ENCODE measurements around the gene OR2V2. TPM values are rescaled to one million over a fixed set of nuclear protein-coding genes. Genes with fewer than 3 reads are reported as not detected.

The OR2V2 gene
- total and polyA plus RNA-seq, 10 of the 15 experiments (the other 5 are each of a cell fraction or from before 2014, with no cell fraction given), result 0.26 TPM; not detected in 9

- BruUV-seq (replicated peaks), result no TSS peak
- Histone ChIP-seq H4K20me1 (ENCODE audit: control insufficient read depth, insufficient read depth) (no peaks in the 10 kb centered on the region), H3K27ac (ENCODE audit: control insufficient read depth, insufficient read depth) (no peak within 1 kb of the TSS), H3K36me3 (ENCODE audit: control insufficient read depth in 2 of 2, insufficient read depth in 2 of 2, low read length in 1 of 2) (no peaks in the 10 kb centered on the region), H3K79me2 (ENCODE audit: control insufficient read depth, insufficient read depth, low read length) (no peaks in the 10 kb centered on the region), H3K9ac (ENCODE audit: control insufficient read depth, insufficient read depth, low read length) (peak within 1 kb of the TSS; percentile 0; the same call in 1 of the 2 replicates), H3K27me3 (replicated peaks in 1 of 2; ENCODE audit: control insufficient read depth in 2 of 2, insufficient read depth in 2 of 2, low read length in 1 of 2) (peaks cover 4 to 8% of the 10 kb centered on the region in 2 experiments; a peak in 3 of 4 replicates), H3K4me3 (peak within 1 kb of the TSS; percentile 70), H3K4me1 (ENCODE audit: control insufficient read depth, insufficient read depth, low read length) (peaks cover 14% of the 10 kb centered on the region), H3K4me2 (ENCODE audit: control insufficient read depth, insufficient read depth) (peak within 1 kb of the TSS; percentile 83), H2AFZ (ENCODE audit: control insufficient read depth, low read depth, low read length) (peak within 1 kb of the TSS; percentile 41), H3K9me3 (replicated peaks; ENCODE audit: control insufficient read depth, insufficient read depth, low read length) (no peaks in the 10 kb centered on the region)
- ChIA-PET SMC1A (ENCODE audit: uncharacterized antibody, unreplicated experiment) (interaction anchor here (1.6 to 6.5 kb wide), 4 partner anchors 12 to 20 kb away, joined by 4 to 40 read pairs (median 20); partner anchors contain the start of gene TRIM41), CTCF (interaction anchor here (0.6 to 8.2 kb wide), 2 partner anchors 14 to 20 kb away, joined by 3 to 96 read pairs; no protein-coding TSS in a partner anchor), RAD21 (ENCODE audit: unreplicated experiment) (interaction anchor here (1.6 to 5.0 kb wide), 2 partner anchors 14 to 20 kb away, joined by 5 to 72 read pairs; no protein-coding TSS in a partner anchor), POLR2A (interaction anchor here (1.0 to 1.9 kb wide), 2 partner anchors 13 to 16 kb away, joined by 4 to 8 read pairs; no protein-coding TSS in a partner anchor)
- in situ Hi-C loops (cut with MboI) (no loop called here), intact Hi-C loops (cut with micrococcal nuclease; ENCODE audit: unreplicated experiment) (no loop called here)
- WGBS (ENCODE audit: insufficient coverage, insufficient replicate concordance, low lambda C conversion rate, missing lambda C conversion rate), result 3% methylated on average over 57 of the region's 94 CpGs
- FAIRE-seq, result no peak
- ATAC-seq, result peak; percentile 45
- no peak for DNase-seq (ENCODE audit: low read depth, low spot score)
- TF ChIP-seq JUND (IDR thresholded peaks at IDR 0.05; ENCODE audit: low read depth, low read length) (no peak), HDGF (IDR thresholded peaks at IDR 0.05) (no peak), USF1 (IDR thresholded peaks at IDR 0.05; ENCODE audit: borderline replicate concordance, extremely low read length, insufficient read depth, low read depth, low read length) (no peak), GATAD2B (conservative IDR thresholded peaks at IDR 0.05; ENCODE audit: low read depth) (0 out of 2 replicates have a peak, but pooled peaks have one; percentile 48), NFIC (IDR thresholded peaks at IDR 0.05; ENCODE audit: low read depth, low read length) (no peak), NKRF (conservative IDR thresholded peaks at IDR 0.05) (peak; percentile 47; the same call in 1 of the 2 replicates), RUNX3 (IDR thresholded peaks at IDR 0.05; ENCODE audit: low read length) (no peak), ZZZ3 (IDR thresholded peaks at IDR 0.05; ENCODE audit: control insufficient read depth, insufficient read length, low read depth) (no peak), REST (IDR thresholded peaks at IDR 0.05; ENCODE audit: low read depth, low read length) (no peak), YY1 (IDR thresholded peaks at IDR 0.05; ENCODE audit: low read depth, low read length) (0 out of 2 replicates have a peak, but pooled peaks have one; percentile 23), NR2F1 (conservative IDR thresholded peaks at IDR 0.05) (0 out of 2 replicates have a peak, but pooled peaks have one; percentile 35), LARP7 (IDR thresholded peaks at IDR 0.05) (peak; percentile 88), PML (IDR thresholded peaks at IDR 0.05; ENCODE audit: low read length) (no peak), MTA2 (IDR thresholded peaks at IDR 0.05; ENCODE audit: low read depth) (no peak), IKZF1 (conservative IDR thresholded peaks at IDR 0.05) (peak; percentile 67), RAD51 (IDR thresholded peaks at IDR 0.05) (no peak)
Observed at GRCh38 chr5:181204826-181205760, 57.7 kb downstream of the OR2V2 start, which contains the start of gene TRIM7. TRIM7 (minus strand) TSS chr5:181205196; CDS start chr5:181205110, 86 bp downstream.
